ENCODE data around the gene PHF20.
"Not testable (repeated sequence)": the region's sequence is repeated elsewhere in the genome, so short reads cannot be mapped to it uniquely, and the experiment has no call there.

PHF20 gene

GRCh38 chr20:35739294-35740163, 32.3 kb upstream of the PHF20 start:
- no peak for DNase-seq (ENCODE audit: low read depth in 3 of 3)

- DNase-seq (ENCODE audit: low read depth in 3 of 3): peak; percentile 97 to 100 (median 98)
These were observed 29.7 kb upstream of the PHF20 start, which contains the start of gene RBM39 for GRCh38 chr20:35741892-35742740. RBM39 (minus strand) TSS chr20:35742260; CDS start chr20:35740874, 1,386 bp downstream.

GRCh38 chr20:35742741-35743523, 28.9 kb upstream of the PHF20 start:
- DNase-seq (ENCODE audit: low read depth in 3 of 3): no peak

- peak in 1 of 3 experiments; percentile 16 for DNase-seq (ENCODE audit: low read depth in 3 of 3)
These were observed 27.9 kb upstream of the PHF20 start for GRCh38 chr20:35743693-35744491.

- not testable (repeated sequence) for DNase-seq (ENCODE audit: low read depth in 3 of 3)
These were observed 27.3 kb upstream of the PHF20 start for GRCh38 chr20:35744492-35744841.

GRCh38 chr20:35750611-35751010, 21.2 kb upstream of the PHF20 start:
- DNase-seq (ENCODE audit: low read depth in 3 of 3): no peak

GRCh38 chr20:35756404-35756803, 15.4 kb upstream of the PHF20 start:
- no peak for DNase-seq (ENCODE audit: low read depth in 3 of 3)

- no peak for DNase-seq (ENCODE audit: low read depth in 3 of 3)
These were observed 14.6 kb upstream of the PHF20 start for GRCh38 chr20:35757098-35757705.

GRCh38 chr20:35761548-35761947, 10.3 kb upstream of the PHF20 start:
- not testable (repeated sequence) for DNase-seq (ENCODE audit: low read depth in 3 of 3)

- DNase-seq (ENCODE audit: low read depth in 3 of 3): no peak
These were observed 9.4 kb upstream of the PHF20 start for GRCh38 chr20:35762461-35762860.

- not testable (repeated sequence) for DNase-seq (ENCODE audit: low read depth in 3 of 3)
These were observed 6.9 kb upstream of the PHF20 start for GRCh38 chr20:35764936-35765335.

- DNase-seq (ENCODE audit: low read depth in 3 of 3): no peak
These were observed 5.0 kb upstream of the PHF20 start for GRCh38 chr20:35766843-35767242.

GRCh38 chr20:35767683-35768481, 3.9 kb upstream of the PHF20 start:
- DNase-seq (ENCODE audit: low read depth in 3 of 3): peak in 2 of 3 experiments; percentile 29 to 43

GRCh38 chr20:35768731-35769664, 2.8 kb upstream of the PHF20 start:
- peak; percentile 17 to 41 (median 21) for DNase-seq (ENCODE audit: low read depth in 3 of 3)

GRCh38 chr20:35771367-35771688, 487 bp upstream of the PHF20 start:
- no peak for DNase-seq (ENCODE audit: low read depth in 3 of 3)

GRCh38 chr20:35772563-35773058, 796 bp downstream of the PHF20 start:
- no peak for DNase-seq (ENCODE audit: low read depth in 3 of 3)

- peak in 2 of 3 experiments; percentile 5 to 14 for DNase-seq (ENCODE audit: low read depth in 3 of 3)
These were observed 1.4 kb downstream of the PHF20 start for GRCh38 chr20:35773154-35773751.

- no peak for DNase-seq (ENCODE audit: low read depth in 3 of 3)
These were observed 2.6 kb downstream of the PHF20 start for GRCh38 chr20:35774391-35774790.
